GM12878 (cell line): ENCODE data around the gene MLF1. TPM values are rescaled to one million over a fixed set of nuclear protein-coding genes. Genes with fewer than 3 reads are reported as not detected.

Experiments used
- CREM ChIP-seq: IDR thresholded peaks from 2 replicates; pipeline ENCODE4 v1.6.1; 2014; ENCODE audit warnings: antibody characterized with exemption, low read depth
- DPF2 ChIP-seq: fragments of 450-650 bp; IDR thresholded peaks from 2 replicates; pipeline ENCODE4 v1.6.1; 2017; ENCODE audit warnings: mild to moderate bottlenecking
- KAT2A ChIP-seq: conservative IDR thresholded peaks from 2 replicates; pipeline ENCODE4 v1.6.1; 2011; ENCODE audit warnings: low read depth, low read length; ENCODE audit not compliant: control insufficient read depth
- NBN ChIP-seq: fragments of 450-650 bp; IDR thresholded peaks from 2 replicates; pipeline ENCODE4 v1.6.1; 2016
- NR2C2 ChIP-seq: IDR thresholded peaks from 2 replicates; pipeline ENCODE4 v1.6.1; 2011; ENCODE audit warnings: borderline replicate concordance, low read depth; ENCODE audit not compliant: control insufficient read depth, insufficient read length
- PAX5 ChIP-seq: IDR thresholded peaks from 2 replicates; pipeline ENCODE4 v1.6.1; 2011; ENCODE audit warnings: low read depth, low read length, borderline replicate concordance
- POU2F2 ChIP-seq: IDR thresholded peaks from 3 replicates; pipeline ENCODE4 v1.6.1; 2011; ENCODE audit warnings: low read depth, mild to moderate bottlenecking, low read length, borderline replicate concordance
- SIX5 ChIP-seq: IDR thresholded peaks from 2 replicates; pipeline ENCODE4 v1.6.1; 2011; ENCODE audit warnings: mild to moderate bottlenecking, low read depth, low read length, moderate library complexity; ENCODE audit not compliant: severe bottlenecking
- SREBF2 ChIP-seq: IDR thresholded peaks from 2 replicates; pipeline ENCODE4 v1.6.1; 2012; ENCODE audit warnings: mild to moderate bottlenecking, low read length
- SUPT20H ChIP-seq: IDR thresholded peaks from 2 replicates; pipeline ENCODE4 v1.6.1; 2011; ENCODE audit warnings: low read depth, mild to moderate bottlenecking, low read length, moderate library complexity, borderline replicate concordance; ENCODE audit not compliant: control insufficient read depth
- TCF7 ChIP-seq: IDR thresholded peaks from 2 replicates; pipeline ENCODE4 v1.6.1; 2014; ENCODE audit warnings: antibody characterized with exemption, borderline replicate concordance
- YBX1 ChIP-seq: fragments of 450-650 bp; IDR thresholded peaks from 2 replicates; pipeline ENCODE4 v1.6.1; 2016; ENCODE audit warnings: antibody characterized with exemption
- ZNF384 ChIP-seq: IDR thresholded peaks from 2 replicates; pipeline ENCODE4 v1.6.1; 2012; ENCODE audit warnings: low read depth, mild to moderate bottlenecking, low read length, improper control_type of control experiment, borderline replicate concordance
- ZZZ3 ChIP-seq: IDR thresholded peaks from 2 replicates; pipeline ENCODE4 v1.6.1; 2011; ENCODE audit warnings: low read depth; ENCODE audit not compliant: control insufficient read depth, insufficient read length
- polyA plus RNA-seq, 11 experiments: library from polyadenylated mRNA; depleted of rRNA in 4 of 11; unstranded in 6 of 11; stranded (reverse) in 5 of 11; fragments of >200 nt; fragmentation: Nextera tagmentation in 4 of 11; fragmentation: Illumina TruSeq in 1 of 11; extraction: Ambion mirVana in 4 of 11; extraction: Trizol in 1 of 11; gene quantifications; 1 replicate in 1 of 11; 2 replicates in 10 of 11; pipeline versions ENCODE4 v1.2.1 to v1.2.3, GENCODE V29; 2011 to 2016; ENCODE audit warnings: inconsistent platforms in 2 of 11, missing spikeins in 2 of 11, low read depth in 1 of 11
- total RNA-seq, 4 experiments: library from RNA; depleted of rRNA in 3 of 4; stranded (reverse); fragments of >200 nt in 3 of 4; fragmentation: Illumina TruSeq in 1 of 4; extraction: Trizol in 1 of 4; gene quantifications; 2 replicates each; pipeline versions ENCODE4 v1.2.1 to v1.2.3, GENCODE V29; 2013 to 2021
- TF ChIP-seq, protein P1 (sequence below): fragments of 450-650 bp; IDR thresholded peaks from 2 replicates; pipeline ENCODE4 v1.6.1; 2017; ENCODE audit warnings: mild to moderate bottlenecking, moderate library complexity
- TF ChIP-seq, protein P2 (sequence below): IDR thresholded peaks from 2 replicates; pipeline ENCODE4 v1.6.1; 2012; ENCODE audit warnings: low read length, inconsistent platforms
- TF ChIP-seq, protein P3 (sequence below): IDR thresholded peaks from 2 replicates; pipeline ENCODE4 v1.6.1; 2011; ENCODE audit warnings: low read depth, low read length, improper control_type of control experiment, borderline replicate concordance
- TF ChIP-seq, protein P4 (sequence below): fragments of 450-650 bp; formaldehyde crosslinking; IDR thresholded peaks from 2 replicates; pipeline ENCODE4 v1.5.0; 2022; ENCODE audit warnings: mild to moderate bottlenecking, missing genetic modification characterization
- TF ChIP-seq, protein P5 (sequence below): fragments of 150-350 bp; IDR thresholded peaks from 2 replicates; pipeline ENCODE4 v1.6.1; 2014; ENCODE audit warnings: mild to moderate bottlenecking, low read depth, low read length

MLF1 gene
- total and polyA plus RNA-seq, 10 of the 15 experiments (the other 5 are each of a cell fraction or from before 2014, with no cell fraction given), result 0.19 to 0.69 (median 0.40) TPM; not detected in 2

DNA sequence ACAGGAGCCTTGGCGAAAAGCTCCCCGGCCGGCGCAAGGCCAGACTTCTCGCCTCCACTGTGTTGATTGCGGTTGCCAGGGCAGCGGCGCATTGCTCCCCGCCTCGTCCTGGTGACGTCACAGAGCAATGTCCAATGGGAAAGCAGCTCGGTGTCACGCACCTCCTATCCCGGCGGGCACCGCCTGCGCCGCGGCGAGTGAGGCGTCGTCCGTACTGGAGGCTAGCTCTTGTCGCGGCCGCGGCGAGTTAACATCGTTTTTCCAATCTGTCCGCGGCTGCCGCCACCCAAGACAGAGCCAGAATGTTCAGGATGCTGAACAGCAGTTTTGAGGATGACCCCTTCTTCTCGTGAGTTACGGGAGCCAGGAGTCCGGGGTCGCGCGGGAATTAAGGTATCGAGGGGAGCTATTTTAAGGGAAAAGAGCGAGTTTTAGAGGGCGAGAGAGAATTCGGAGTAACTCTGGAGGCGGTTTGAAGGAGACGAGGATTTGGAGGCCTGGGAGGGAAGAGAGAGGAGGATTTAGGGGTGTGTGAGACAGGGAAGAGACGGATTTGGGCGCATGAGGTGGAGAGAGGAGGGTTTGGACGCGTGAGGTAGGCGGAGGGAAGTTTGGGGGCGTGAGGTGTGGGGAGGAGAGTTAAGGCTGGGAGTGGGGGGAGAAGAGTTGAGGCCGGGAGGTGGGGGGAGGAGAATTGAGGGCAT, at the start of gene MLF1 (continued):
- TF ChIP-seq, protein P1, sequence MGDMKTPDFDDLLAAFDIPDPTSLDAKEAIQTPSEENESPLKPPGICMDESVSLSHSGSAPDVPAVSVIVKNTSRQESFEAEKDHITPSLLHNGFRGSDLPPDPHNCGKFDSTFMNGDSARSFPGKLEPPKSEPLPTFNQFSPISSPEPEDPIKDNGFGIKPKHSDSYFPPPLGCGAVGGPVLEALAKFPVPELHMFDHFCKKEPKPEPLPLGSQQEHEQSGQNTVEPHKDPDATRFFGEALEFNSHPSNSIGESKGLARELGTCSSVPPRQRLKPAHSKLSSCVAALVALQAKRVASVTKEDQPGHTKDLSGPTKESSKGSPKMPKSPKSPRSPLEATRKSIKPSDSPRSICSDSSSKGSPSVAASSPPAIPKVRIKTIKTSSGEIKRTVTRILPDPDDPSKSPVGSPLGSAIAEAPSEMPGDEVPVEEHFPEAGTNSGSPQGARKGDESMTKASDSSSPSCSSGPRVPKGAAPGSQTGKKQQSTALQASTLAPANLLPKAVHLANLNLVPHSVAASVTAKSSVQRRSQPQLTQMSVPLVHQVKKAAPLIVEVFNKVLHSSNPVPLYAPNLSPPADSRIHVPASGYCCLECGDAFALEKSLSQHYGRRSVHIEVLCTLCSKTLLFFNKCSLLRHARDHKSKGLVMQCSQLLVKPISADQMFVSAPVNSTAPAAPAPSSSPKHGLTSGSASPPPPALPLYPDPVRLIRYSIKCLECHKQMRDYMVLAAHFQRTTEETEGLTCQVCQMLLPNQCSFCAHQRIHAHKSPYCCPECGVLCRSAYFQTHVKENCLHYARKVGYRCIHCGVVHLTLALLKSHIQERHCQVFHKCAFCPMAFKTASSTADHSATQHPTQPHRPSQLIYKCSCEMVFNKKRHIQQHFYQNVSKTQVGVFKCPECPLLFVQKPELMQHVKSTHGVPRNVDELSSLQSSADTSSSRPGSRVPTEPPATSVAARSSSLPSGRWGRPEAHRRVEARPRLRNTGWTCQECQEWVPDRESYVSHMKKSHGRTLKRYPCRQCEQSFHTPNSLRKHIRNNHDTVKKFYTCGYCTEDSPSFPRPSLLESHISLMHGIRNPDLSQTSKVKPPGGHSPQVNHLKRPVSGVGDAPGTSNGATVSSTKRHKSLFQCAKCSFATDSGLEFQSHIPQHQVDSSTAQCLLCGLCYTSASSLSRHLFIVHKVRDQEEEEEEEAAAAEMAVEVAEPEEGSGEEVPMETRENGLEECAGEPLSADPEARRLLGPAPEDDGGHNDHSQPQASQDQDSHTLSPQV, result no peak
- no peak for TF ChIP-seq ZNF384
- peak; percentile 99 for TF ChIP-seq NBN
- TF ChIP-seq NR2C2, result no peak
- no peak for TF ChIP-seq SIX5
- no peak for TF ChIP-seq YBX1
- no peak for TF ChIP-seq POU2F2
- TF ChIP-seq, protein P2, sequence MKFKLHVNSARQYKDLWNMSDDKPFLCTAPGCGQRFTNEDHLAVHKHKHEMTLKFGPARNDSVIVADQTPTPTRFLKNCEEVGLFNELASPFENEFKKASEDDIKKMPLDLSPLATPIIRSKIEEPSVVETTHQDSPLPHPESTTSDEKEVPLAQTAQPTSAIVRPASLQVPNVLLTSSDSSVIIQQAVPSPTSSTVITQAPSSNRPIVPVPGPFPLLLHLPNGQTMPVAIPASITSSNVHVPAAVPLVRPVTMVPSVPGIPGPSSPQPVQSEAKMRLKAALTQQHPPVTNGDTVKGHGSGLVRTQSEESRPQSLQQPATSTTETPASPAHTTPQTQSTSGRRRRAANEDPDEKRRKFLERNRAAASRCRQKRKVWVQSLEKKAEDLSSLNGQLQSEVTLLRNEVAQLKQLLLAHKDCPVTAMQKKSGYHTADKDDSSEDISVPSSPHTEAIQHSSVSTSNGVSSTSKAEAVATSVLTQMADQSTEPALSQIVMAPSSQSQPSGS, result no peak
- no peak for TF ChIP-seq ZZZ3
- TF ChIP-seq CREM, result peak; percentile 78
- TF ChIP-seq PAX5, result no peak
- TF ChIP-seq, protein P3, sequence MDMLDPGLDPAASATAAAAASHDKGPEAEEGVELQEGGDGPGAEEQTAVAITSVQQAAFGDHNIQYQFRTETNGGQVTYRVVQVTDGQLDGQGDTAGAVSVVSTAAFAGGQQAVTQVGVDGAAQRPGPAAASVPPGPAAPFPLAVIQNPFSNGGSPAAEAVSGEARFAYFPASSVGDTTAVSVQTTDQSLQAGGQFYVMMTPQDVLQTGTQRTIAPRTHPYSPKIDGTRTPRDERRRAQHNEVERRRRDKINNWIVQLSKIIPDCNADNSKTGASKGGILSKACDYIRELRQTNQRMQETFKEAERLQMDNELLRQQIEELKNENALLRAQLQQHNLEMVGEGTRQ, result no peak; the same call in 1 of the 2 replicates
- TF ChIP-seq SUPT20H, result no peak
- 0 out of 2 replicates have a peak, but pooled peaks have one; percentile 13 for TF ChIP-seq DPF2
- TF ChIP-seq, protein P4, sequence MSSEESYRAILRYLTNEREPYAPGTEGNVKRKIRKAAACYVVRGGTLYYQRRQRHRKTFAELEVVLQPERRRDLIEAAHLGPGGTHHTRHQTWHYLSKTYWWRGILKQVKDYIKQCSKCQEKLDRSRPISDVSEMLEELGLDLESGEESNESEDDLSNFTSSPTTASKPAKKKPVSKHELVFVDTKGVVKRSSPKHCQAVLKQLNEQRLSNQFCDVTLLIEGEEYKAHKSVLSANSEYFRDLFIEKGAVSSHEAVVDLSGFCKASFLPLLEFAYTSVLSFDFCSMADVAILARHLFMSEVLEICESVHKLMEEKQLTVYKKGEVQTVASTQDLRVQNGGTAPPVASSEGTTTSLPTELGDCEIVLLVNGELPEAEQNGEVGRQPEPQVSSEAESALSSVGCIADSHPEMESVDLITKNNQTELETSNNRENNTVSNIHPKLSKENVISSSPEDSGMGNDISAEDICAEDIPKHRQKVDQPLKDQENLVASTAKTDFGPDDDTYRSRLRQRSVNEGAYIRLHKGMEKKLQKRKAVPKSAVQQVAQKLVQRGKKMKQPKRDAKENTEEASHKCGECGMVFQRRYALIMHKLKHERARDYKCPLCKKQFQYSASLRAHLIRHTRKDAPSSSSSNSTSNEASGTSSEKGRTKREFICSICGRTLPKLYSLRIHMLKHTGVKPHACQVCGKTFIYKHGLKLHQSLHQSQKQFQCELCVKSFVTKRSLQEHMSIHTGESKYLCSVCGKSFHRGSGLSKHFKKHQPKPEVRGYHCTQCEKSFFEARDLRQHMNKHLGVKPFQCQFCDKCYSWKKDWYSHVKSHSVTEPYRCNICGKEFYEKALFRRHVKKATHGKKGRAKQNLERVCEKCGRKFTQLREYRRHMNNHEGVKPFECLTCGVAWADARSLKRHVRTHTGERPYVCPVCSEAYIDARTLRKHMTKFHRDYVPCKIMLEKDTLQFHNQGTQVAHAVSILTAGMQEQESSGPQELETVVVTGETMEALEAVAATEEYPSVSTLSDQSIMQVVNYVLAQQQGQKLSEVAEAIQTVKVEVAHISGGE (CRISPR knock-in tag), result no peak
- TF ChIP-seq, protein P5, sequence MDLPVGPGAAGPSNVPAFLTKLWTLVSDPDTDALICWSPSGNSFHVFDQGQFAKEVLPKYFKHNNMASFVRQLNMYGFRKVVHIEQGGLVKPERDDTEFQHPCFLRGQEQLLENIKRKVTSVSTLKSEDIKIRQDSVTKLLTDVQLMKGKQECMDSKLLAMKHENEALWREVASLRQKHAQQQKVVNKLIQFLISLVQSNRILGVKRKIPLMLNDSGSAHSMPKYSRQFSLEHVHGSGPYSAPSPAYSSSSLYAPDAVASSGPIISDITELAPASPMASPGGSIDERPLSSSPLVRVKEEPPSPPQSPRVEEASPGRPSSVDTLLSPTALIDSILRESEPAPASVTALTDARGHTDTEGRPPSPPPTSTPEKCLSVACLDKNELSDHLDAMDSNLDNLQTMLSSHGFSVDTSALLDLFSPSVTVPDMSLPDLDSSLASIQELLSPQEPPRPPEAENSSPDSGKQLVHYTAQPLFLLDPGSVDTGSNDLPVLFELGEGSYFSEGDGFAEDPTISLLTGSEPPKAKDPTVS, result no peak
- TF ChIP-seq KAT2A, result no peak
- no peak for TF ChIP-seq TCF7
- TF ChIP-seq SREBF2, result no peak
